Suprapubic skin (tissue), 4 donors: ENCODE data around the gene PGGT1B. TPM values are rescaled to one million over a fixed set of nuclear protein-coding genes. Genes with fewer than 3 reads are reported as not detected.
A peak's percentile ranks its signal among the peaks of the same experiment; 100 is the strongest.

Experiments
- DNase-seq, 2 donors: peaks; one replicate each; pipeline ENCODE4 v3.0.0-alpha.2; 2019; ENCODE audit warnings: low spot score in 2 of 2
- H3K27ac ChIP-seq: fragments of 200-600 bp; sonication (generic); one replicate; pipeline ENCODE4 v1.5.1; 2019
- H3K27me3 ChIP-seq: fragments of 200-600 bp; sonication (generic); one replicate; pipeline ENCODE4 v1.5.1; 2019
- H3K36me3 ChIP-seq: fragments of 200-600 bp; sonication (generic); one replicate; pipeline ENCODE4 v1.5.1; 2019
- H3K4me1 ChIP-seq: fragments of 200-600 bp; sonication (generic); one replicate; pipeline ENCODE4 v1.5.1; 2019
- H3K4me3 ChIP-seq: fragments of 200-600 bp; sonication (generic); one replicate; pipeline ENCODE4 v1.5.1; 2019; ENCODE audit warnings: mild to moderate bottlenecking
- H3K9me3 ChIP-seq: fragments of 200-600 bp; sonication (generic); one replicate; pipeline ENCODE4 v1.5.1; 2019
- CTCF ChIP-seq, 2 donors: fragments of 200-600 bp in 1 of 2; fragments of 450-650 bp in 1 of 2; sonication (generic) in 1 of 2; IDR thresholded peaks; one replicate each; pipeline ENCODE4 v1.5.1; 2016 to 2019; ENCODE audit warnings: antibody characterized with exemption in 2 of 2, mild to moderate bottlenecking in 1 of 2, moderate library complexity in 1 of 2
- EP300 ChIP-seq: sonication (generic); formaldehyde crosslinking; IDR thresholded peaks from one replicate; pipeline ENCODE4 v1.6.1; 2017; ENCODE audit warnings: antibody characterized with exemption
- POLR2A ChIP-seq, 2 donors: fragments of 450-650 bp; IDR thresholded peaks; one replicate each; pipeline ENCODE4 v1.6.1; 2017; ENCODE audit warnings: antibody characterized with exemption in 2 of 2, mild to moderate bottlenecking in 2 of 2, moderate library complexity in 2 of 2
- POLR2AphosphoS5 ChIP-seq, 3 donors: sonication (generic); formaldehyde crosslinking; IDR thresholded peaks; one replicate each; pipeline ENCODE4 v1.6.1; 2017; ENCODE audit warnings: antibody characterized with exemption in 3 of 3
- WGBS: methylation state at CpG from one replicate; pipeline ENCODE4 v1.1.5; 2018; 5-methylcytosine and 5-hydroxymethylcytosine counted together
- total RNA-seq, 4 donors: library from RNA; depleted of rRNA; stranded (reverse); fragments of >200 nt; gene quantifications; one replicate each; pipeline ENCODE4 v1.1.0, GENCODE V29; 2016

Gene PGGT1B
- total RNA-seq, 4 donors from 2014 or later = 6.5 to 14.1 (median 9.9) TPM

GRCh38 chr5:115298811-115299210, 36.1 kb upstream of the PGGT1B start:
- no peak overlapping the region for H3K4me3 ChIP-seq
- TF ChIP-seq POLR2AphosphoS5 (IDR thresholded peaks at IDR 0.05) (no peak), EP300 (no peak), POLR2A (IDR thresholded peaks at IDR 0.05) (no peak), CTCF (IDR thresholded peaks at IDR 0.05) (no peak)
- WGBS = 43% methylated on average over 1 of the region's 1 CpG
- no peaks in the 10 kb centered on the region for H3K9me3 ChIP-seq
- H3K27me3 ChIP-seq = no peaks in the 10 kb centered on the region
- no peak for DNase-seq
- peaks cover 14% of the 10 kb centered on the region for H3K4me1 ChIP-seq
- no peak overlapping the region for H3K27ac ChIP-seq
- no peaks in the 10 kb centered on the region for H3K36me3 ChIP-seq

GRCh38 chr5:115297031-115297430, 34.4 kb upstream of the PGGT1B start:
- H3K36me3 ChIP-seq = no peaks in the 10 kb centered on the region
- WGBS = 32% methylated on average over 5 of the region's 5 CpGs
- H3K4me1 ChIP-seq = peaks cover 14% of the 10 kb centered on the region
- DNase-seq = no peak
- no peaks in the 10 kb centered on the region for H3K9me3 ChIP-seq
- H3K27ac ChIP-seq = no peak overlapping the region
- peak overlapping the region; percentile 77 for H3K4me3 ChIP-seq
- TF ChIP-seq POLR2AphosphoS5 (IDR thresholded peaks at IDR 0.05) (no peak), CTCF (IDR thresholded peaks at IDR 0.05) (no peak), POLR2A (IDR thresholded peaks at IDR 0.05) (no peak), EP300 (no peak)
- no peaks in the 10 kb centered on the region for H3K27me3 ChIP-seq

GRCh38 chr5:115296124-115297022, 33.7 kb upstream of the PGGT1B start, which contains the start of gene CCDC112:
Gene CCDC112, minus strand, starts transcription at chr5:115296654. Its CDS starts 111 bp downstream, at chr5:115296543.
- WGBS = under 1% methylated on average over 51 of the region's 86 CpGs
- Histone ChIP-seq H3K36me3 (no peaks in the 10 kb centered on the region), H3K9me3 (no peaks in the 10 kb centered on the region), H3K4me3 (peak within 1 kb of the TSS; percentile 77), H3K27ac (peak within 1 kb of the TSS; percentile 72), H3K27me3 (no peaks in the 10 kb centered on the region), H3K4me1 (peaks cover 14% of the 10 kb centered on the region)
- TF ChIP-seq POLR2AphosphoS5 (IDR thresholded peaks at IDR 0.05) (no peak), POLR2A (IDR thresholded peaks at IDR 0.05) (no peak), EP300 (no peak), CTCF (IDR thresholded peaks at IDR 0.05) (no peak)
- DNase-seq = peak; percentile 87

- H3K4me3 ChIP-seq = peak overlapping the region; percentile 77
- H3K27me3 ChIP-seq = no peaks in the 10 kb centered on the region
- no peak for TF ChIP-seq POLR2AphosphoS5 (IDR thresholded peaks at IDR 0.05)
- TF ChIP-seq POLR2A (IDR thresholded peaks at IDR 0.05) = no peak
- no peak for TF ChIP-seq EP300
- TF ChIP-seq CTCF (IDR thresholded peaks at IDR 0.05) = no peak
- WGBS = 5% methylated on average over 11 of the region's 11 CpGs
- peaks cover 14% of the 10 kb centered on the region for H3K4me1 ChIP-seq
- H3K9me3 ChIP-seq = no peaks in the 10 kb centered on the region
- no peak for DNase-seq
- H3K27ac ChIP-seq = no peak overlapping the region
- no peaks in the 10 kb centered on the region for H3K36me3 ChIP-seq
Observed at GRCh38 chr5:115295777-115296123, 33.1 kb upstream of the PGGT1B start.

- H3K27me3 ChIP-seq = no peaks in the 10 kb centered on the region
- no peaks in the 10 kb centered on the region for H3K36me3 ChIP-seq
- H3K27ac ChIP-seq = no peak overlapping the region
- H3K9me3 ChIP-seq = no peaks in the 10 kb centered on the region
- H3K4me1 ChIP-seq = peaks cover 14% of the 10 kb centered on the region
- no peak for DNase-seq
- TF ChIP-seq POLR2A (IDR thresholded peaks at IDR 0.05) = no peak
- no peak for TF ChIP-seq CTCF (IDR thresholded peaks at IDR 0.05)
- TF ChIP-seq EP300 = no peak
- TF ChIP-seq POLR2AphosphoS5 (IDR thresholded peaks at IDR 0.05) = no peak
- no peak overlapping the region for H3K4me3 ChIP-seq
Observed at GRCh38 chr5:115291397-115291796, 28.7 kb upstream of the PGGT1B start.
